Chondrocyte (in vitro differentiated cells): ENCODE measurements around the gene SPOCK3. TPM values are rescaled to one million over a fixed set of nuclear protein-coding genes. Genes with fewer than 3 reads are reported as not detected.

Experiments
- DNase-seq: peaks from one replicate; pipeline ENCODE4 v3.0.0; 2021; ENCODE audit warnings: mixed read lengths, low spot score
- H3K27ac Mint-ChIP-seq: one replicate; pipeline ENCODE4 v1.8.0; 2021; ENCODE audit warnings: mild to moderate bottlenecking, moderate library complexity, mixed read lengths; ENCODE audit not compliant: unreplicated experiment
- H3K27me3 Mint-ChIP-seq: 2 replicates; pipeline ENCODE4 v1.8.0; 2021; ENCODE audit warnings: low read depth, mixed read lengths
- H3K36me3 Mint-ChIP-seq: 2 replicates; pipeline ENCODE4 v1.8.0; 2021; ENCODE audit warnings: low read depth, mixed read lengths
- H3K4me1 Mint-ChIP-seq: 2 replicates; pipeline ENCODE4 v1.8.0; 2021; ENCODE audit warnings: low read depth, mild to moderate bottlenecking, mixed read lengths
- H3K4me3 Mint-ChIP-seq: one replicate; pipeline ENCODE4 v1.8.0; 2021; ENCODE audit warnings: mild to moderate bottlenecking, moderate library complexity, mixed read lengths; ENCODE audit not compliant: unreplicated experiment
- H3K9me3 Mint-ChIP-seq: 2 replicates; pipeline ENCODE4 v1.8.0; 2021; ENCODE audit warnings: low read depth, mixed read lengths
- CTCF ChIP-seq: fragments of 200-600 bp; sonication (generic); IDR thresholded peaks from 2 replicates; pipeline ENCODE4 v1.5.0; 2021; ENCODE audit warnings: antibody characterized with exemption, mild to moderate bottlenecking, moderate library complexity
- total RNA-seq: library from RNA; stranded (reverse); gene quantifications from 3 replicates; pipeline ENCODE4 v1.2.1, GENCODE V29; 2021

The SPOCK3 gene
- total RNA-seq, 1 donor from 2014 or later = not detected

DNA sequence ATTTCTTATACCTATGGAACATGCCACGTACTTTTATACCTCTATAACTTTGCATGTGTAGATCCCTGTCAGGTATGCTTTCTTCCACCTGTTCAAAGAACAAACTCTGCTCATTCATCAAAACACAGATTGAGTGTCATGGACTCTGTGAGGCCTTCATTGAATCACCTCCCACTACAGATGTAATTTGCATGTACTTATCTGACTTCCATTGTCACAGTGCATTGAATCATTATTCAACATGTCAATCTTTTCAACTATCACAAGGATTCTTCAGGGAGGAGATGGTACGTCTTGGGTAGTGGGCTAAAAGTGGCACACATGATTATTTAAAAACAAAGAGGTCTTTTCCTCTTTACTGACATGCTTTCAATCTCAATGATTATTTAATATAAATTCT, 24.1 kb downstream of the SPOCK3 start:
- Mint-ChIP-seq H3K36me3 (no peaks in the 10 kb centered on the region), H3K4me1 (no peaks in the 10 kb centered on the region), H3K27me3 (peaks cover 4% of the 10 kb centered on the region), H3K4me3 (no peak overlapping the region), H3K9me3 (no peaks in the 10 kb centered on the region), H3K27ac (no peak overlapping the region)
- DNase-seq = no peak
- no peak for TF ChIP-seq CTCF

DNA sequence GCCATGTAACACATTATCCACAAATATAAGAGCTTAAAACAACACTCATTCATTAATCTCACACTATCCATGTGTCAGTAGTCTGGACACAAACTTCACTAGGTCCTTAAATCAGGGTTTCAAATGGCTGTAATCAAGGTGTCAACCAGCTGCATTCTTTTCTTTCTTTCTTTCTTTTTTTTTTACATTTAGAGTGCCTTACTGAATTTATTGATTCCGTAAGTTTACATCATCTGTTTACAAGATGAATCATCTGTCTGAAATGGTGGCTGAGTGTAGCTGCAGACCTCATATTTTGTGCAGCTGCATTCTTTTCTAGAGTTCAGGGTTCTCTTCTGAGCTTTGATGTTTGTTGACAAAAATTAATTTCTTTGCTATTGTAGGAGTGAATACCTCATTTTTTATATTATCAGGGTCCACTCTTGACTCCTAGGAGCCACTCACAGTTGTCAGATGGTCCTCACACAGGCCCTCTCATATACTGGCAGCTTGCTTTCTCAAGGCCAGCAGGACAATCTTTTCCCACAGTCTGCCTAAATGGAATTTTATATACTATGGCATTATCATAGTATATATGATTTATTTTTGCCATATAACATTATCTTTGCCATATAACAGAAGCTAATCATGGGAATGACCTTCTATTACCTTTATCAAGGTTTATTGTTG, 37.8 kb downstream of the SPOCK3 start:
- no peak overlapping the region for H3K27ac Mint-ChIP-seq
- peaks cover 3% of the 10 kb centered on the region for H3K9me3 Mint-ChIP-seq
- no peak for TF ChIP-seq CTCF
- no peaks in the 10 kb centered on the region for H3K27me3 Mint-ChIP-seq
- H3K4me1 Mint-ChIP-seq = no peaks in the 10 kb centered on the region
- no peaks in the 10 kb centered on the region for H3K36me3 Mint-ChIP-seq
- DNase-seq = no peak
- no peak overlapping the region for H3K4me3 Mint-ChIP-seq

GRCh38 chr4:167190379-167190778, 43.9 kb downstream of the SPOCK3 start:
- Mint-ChIP-seq H3K4me3 (no peak overlapping the region), H3K4me1 (no peaks in the 10 kb centered on the region), H3K9me3 (peaks cover 3% of the 10 kb centered on the region), H3K27ac (no peak overlapping the region), H3K36me3 (no peaks in the 10 kb centered on the region), H3K27me3 (no peaks in the 10 kb centered on the region)
- no peak for TF ChIP-seq CTCF
- DNase-seq = no peak

- Mint-ChIP-seq H3K27me3 (peaks cover 9% of the 10 kb centered on the region), H3K27ac (no peak overlapping the region), H3K36me3 (no peaks in the 10 kb centered on the region), H3K9me3 (no peaks in the 10 kb centered on the region), H3K4me3 (no peak overlapping the region), H3K4me1 (no peaks in the 10 kb centered on the region)
- no peak for TF ChIP-seq CTCF
- DNase-seq = no peak
Observed at GRCh38 chr4:167185465-167185864, 48.8 kb downstream of the SPOCK3 start.

- H3K4me1 Mint-ChIP-seq = no peaks in the 10 kb centered on the region
- TF ChIP-seq CTCF = no peak
- no peaks in the 10 kb centered on the region for H3K36me3 Mint-ChIP-seq
- H3K27ac Mint-ChIP-seq = no peak overlapping the region
- no peaks in the 10 kb centered on the region for H3K9me3 Mint-ChIP-seq
- DNase-seq = no peak
- no peak overlapping the region for H3K4me3 Mint-ChIP-seq
- peaks cover 13% of the 10 kb centered on the region for H3K27me3 Mint-ChIP-seq
Observed at GRCh38 chr4:167183036-167183435, 51.3 kb downstream of the SPOCK3 start.
